IMR-90 (cell line): ENCODE results near the gene TCF7L1. TPM values are rescaled to one million over a fixed set of nuclear protein-coding genes. Genes with fewer than 3 reads are reported as not detected.

ENCODE experiments used
- ATAC-seq: fragments of 200-7000 bp; cut with Tn5 transposase; 2 replicates; pipeline ENCODE4 v1.9.1; 2020; ENCODE audit warnings: low read depth, mild to moderate bottlenecking, moderate library complexity
- BruUV-seq: library from RNA; stranded (reverse); fragments of 400-500 nt; replicated peaks from 2 replicates; lab custom pipeline; 2021; lab: Mats Ljungman, UMichigan
- CTCF ChIA-PET: fragments of 300-600 bp; formaldehyde crosslinking; extraction: SDS; loops from one replicate; lab custom pipeline; 2021; ENCODE audit warnings: antibody characterized with exemption; lab: Yijun Ruan, JAX
- POLR2A ChIA-PET: fragments of 300-600 bp; sonication (Branson Sonifier 250); formaldehyde crosslinking; loops from one replicate; lab custom pipeline; 2022; ENCODE audit warnings: antibody characterized with exemption; ENCODE audit not compliant: unreplicated experiment; lab: Charles Lee
- DNase-seq: peaks from one replicate; pipeline ENCODE4 v3.0.0; 2013
- H2AFZ ChIP-seq: replicated peaks from 2 replicates; pipeline ENCODE3; 2013; ENCODE audit warnings: low read length, mild to moderate bottlenecking; ENCODE audit not compliant: poor library complexity
- H2AK5ac ChIP-seq: 2 replicates; pipeline ENCODE4 v1.6.1; 2013; ENCODE audit warnings: low read depth, low read length, inconsistent platforms
- H2AK9ac ChIP-seq: replicated peaks from 2 replicates; pipeline ENCODE3; 2013; ENCODE audit warnings: mild to moderate bottlenecking, low read depth, low read length, moderate library complexity; ENCODE audit not compliant: poor library complexity
- H2BK120ac ChIP-seq: 2 replicates; pipeline ENCODE4 v1.6.1; 2013; ENCODE audit warnings: low read depth, low read length, inconsistent platforms
- H2BK15ac ChIP-seq: 3 replicates; pipeline ENCODE4 v1.6.1; 2013; ENCODE audit warnings: low read depth, low read length, inconsistent platforms
- H2BK20ac ChIP-seq: 2 replicates; pipeline ENCODE4 v1.6.1; 2013; ENCODE audit warnings: low read depth, mild to moderate bottlenecking, inconsistent platforms, low read length, moderate library complexity
- H2BK5ac ChIP-seq: 2 replicates; pipeline ENCODE4 v1.6.1; 2013; ENCODE audit warnings: mild to moderate bottlenecking, low read depth, low read length, inconsistent platforms; ENCODE audit not compliant: poor library complexity, severe bottlenecking
- H3K14ac ChIP-seq: replicated peaks from 2 replicates; pipeline ENCODE4 v1.6.1; 2013; ENCODE audit warnings: low read depth, low read length, inconsistent platforms
- H3K18ac ChIP-seq: 2 replicates; pipeline ENCODE4 v1.6.1; 2013; ENCODE audit warnings: low read depth, low read length, control low read depth
- H3K23ac ChIP-seq: 2 replicates; pipeline ENCODE4 v1.6.1; 2013; ENCODE audit warnings: low read depth, low read length, inconsistent platforms
- H3K27ac ChIP-seq: 2 replicates; pipeline ENCODE4 v1.5.1; 2013; ENCODE audit warnings: mild to moderate bottlenecking, control low read depth, low read length; ENCODE audit not compliant: insufficient read depth
- H3K27me3 ChIP-seq: 2 replicates; pipeline ENCODE4 v1.6.1; 2013; ENCODE audit warnings: low read length; ENCODE audit not compliant: control insufficient read depth, insufficient read depth
- H3K36me3 ChIP-seq: 2 replicates; pipeline ENCODE4 v1.6.1; 2013; ENCODE audit warnings: low read length, mixed read lengths; ENCODE audit not compliant: control insufficient read depth, insufficient read depth
- H3K4ac ChIP-seq: 2 replicates; pipeline ENCODE4 v1.6.1; 2013; ENCODE audit warnings: low read depth, low read length, inconsistent platforms
- H3K4me1 ChIP-seq: 2 replicates; pipeline ENCODE4 v1.6.1; 2013; ENCODE audit warnings: low read length, mixed read lengths; ENCODE audit not compliant: control insufficient read depth, insufficient read depth
- H3K4me2 ChIP-seq: 2 replicates; pipeline ENCODE4 v1.6.1; 2013; ENCODE audit warnings: low read depth, mild to moderate bottlenecking, control low read depth, low read length, moderate library complexity
- H3K4me3 ChIP-seq: 2 replicates; pipeline ENCODE4 v1.5.1; 2013; ENCODE audit warnings: low read depth, mild to moderate bottlenecking, control low read depth, low read length, moderate library complexity; ENCODE audit not compliant: insufficient read depth
- H3K56ac ChIP-seq: 2 replicates; pipeline ENCODE4 v1.6.1; 2013; ENCODE audit warnings: low read length, inconsistent platforms; ENCODE audit not compliant: insufficient read depth; ENCODE audit errors: extremely low read depth
- H3K79me1 ChIP-seq, 2 experiments: 2 replicates each; pipeline ENCODE4 v1.6.1; 2013; ENCODE audit warnings: low read length in 2 of 2, inconsistent platforms in 1 of 2, low read depth in 1 of 2
- H3K9ac ChIP-seq: 2 replicates; pipeline ENCODE4 v1.6.1; 2013; ENCODE audit warnings: low read depth, low read length, control low read depth
- H3K9me1 ChIP-seq: 2 replicates; pipeline ENCODE4 v1.6.1; 2013; ENCODE audit warnings: low read length, inconsistent platforms; ENCODE audit not compliant: insufficient read depth
- H3K9me3 ChIP-seq: 2 replicates; pipeline ENCODE4 v1.6.1; 2013; ENCODE audit warnings: low read length; ENCODE audit not compliant: control insufficient read depth, insufficient read depth
- H4K20me1 ChIP-seq: 2 replicates; pipeline ENCODE4 v1.6.1; 2013; ENCODE audit warnings: low read length, inconsistent platforms; ENCODE audit not compliant: insufficient read depth
- H4K5ac ChIP-seq: 2 replicates; pipeline ENCODE4 v1.6.1; 2013; ENCODE audit warnings: mild to moderate bottlenecking, low read depth, low read length, control low read depth
- H4K8ac ChIP-seq, 2 experiments: 2 replicates each; pipeline ENCODE4 v1.6.1; 2013; ENCODE audit warnings: low read depth in 2 of 2, low read length in 2 of 2, control low read depth in 1 of 2, inconsistent platforms in 1 of 2
- H4K91ac ChIP-seq: 2 replicates; pipeline ENCODE4 v1.6.1; 2013; ENCODE audit warnings: low read depth, low read length, inconsistent platforms; ENCODE audit not compliant: insufficient read depth
- BHLHE40 ChIP-seq: fragments of 150-350 bp; IDR thresholded peaks from 2 replicates; pipeline ENCODE4 v1.6.1; 2016; ENCODE audit warnings: mild to moderate bottlenecking, low read depth, low read length
- CEBPB ChIP-seq: IDR thresholded peaks from 2 replicates; pipeline ENCODE4 v1.6.1; 2012; ENCODE audit warnings: low read depth, low read length, improper control_type of control experiment
- CHD1 ChIP-seq: IDR thresholded peaks from 2 replicates; pipeline ENCODE4 v1.6.1; 2012; ENCODE audit warnings: low read depth, low read length, improper control_type of control experiment
- FOS ChIP-seq: fragments of 150-350 bp; IDR thresholded peaks from 2 replicates; pipeline ENCODE4 v1.6.1; 2016; ENCODE audit warnings: low read depth, low read length
- MAFK ChIP-seq: IDR thresholded peaks from 2 replicates; pipeline ENCODE4 v1.6.1; 2012; ENCODE audit warnings: low read depth, low read length, improper control_type of control experiment
- MAZ ChIP-seq: IDR thresholded peaks from 2 replicates; pipeline ENCODE4 v1.6.1; 2012; ENCODE audit warnings: low read depth, mild to moderate bottlenecking, low read length, improper control_type of control experiment, moderate library complexity, borderline replicate concordance
- MXI1 ChIP-seq: IDR thresholded peaks from 2 replicates; pipeline ENCODE4 v1.6.1; 2012; ENCODE audit warnings: low read depth, mild to moderate bottlenecking, low read length, moderate library complexity, borderline replicate concordance
- NFE2L2 ChIP-seq: fragments of 150-350 bp; IDR thresholded peaks from 2 replicates; pipeline ENCODE4 v1.6.1; 2016; ENCODE audit warnings: low read depth, mild to moderate bottlenecking, low read length
- POLR2A ChIP-seq: IDR thresholded peaks from 2 replicates; pipeline ENCODE4 v1.6.1; 2012; ENCODE audit warnings: mild to moderate bottlenecking, low read depth, low read length
- RAD21 ChIP-seq: IDR thresholded peaks from 2 replicates; pipeline ENCODE4 v1.6.1; 2012; ENCODE audit warnings: low read length, improper control_type of control experiment
- RCOR1 ChIP-seq: IDR thresholded peaks from 2 replicates; pipeline ENCODE4 v1.6.1; 2012; ENCODE audit warnings: mild to moderate bottlenecking, low read length, improper control_type of control experiment; ENCODE audit not compliant: insufficient replicate concordance
- RFX5 ChIP-seq: IDR thresholded peaks from 2 replicates; pipeline ENCODE4 v1.8.0; 2012; ENCODE audit warnings: low read depth, mild to moderate bottlenecking, low read length, moderate library complexity
- WGBS, 2 experiments: methylation state at CpG; one replicate each; pipeline versions ENCODE4 v1.1.5 to v1.1.7; 2013; ENCODE audit warnings: missing lambda C conversion rate in 2 of 2; ENCODE audit not compliant: insufficient read length in 1 of 2; ENCODE audit errors: extremely low coverage in 2 of 2; 5-methylcytosine and 5-hydroxymethylcytosine counted together
- dilution Hi-C: fragments of 300-500 bp; cut with HindIII; formaldehyde crosslinking; loops from one replicate; pipeline ENCODE4 v1.14.3; 2018; ENCODE audit warnings: low sequenced_read_pairs; ENCODE audit not compliant: unreplicated experiment
- in situ Hi-C: fragments of 300-500 bp; cut with MboI; formaldehyde crosslinking; loops from 3 replicates; pipeline ENCODE4 v1.14.3; 2019; ENCODE audit warnings: low sequenced_read_pairs, inconsistent platforms, mixed read lengths
- intact Hi-C: fragments of 100-400 bp; cut with micrococcal nuclease; formaldehyde crosslinking; loops from 2 replicates; pipeline ENCODE4 v1.10.0; 2022
- polyA plus RNA-seq, 3 experiments: library from polyadenylated mRNA; depleted of rRNA; stranded (reverse); fragments of >200 nt; gene quantifications; 2 replicates each; pipeline ENCODE4 v1.2.3, GENCODE V29; 2012; ENCODE audit warnings: low replicate concordance in 1 of 3
- total RNA-seq: library from RNA; depleted of rRNA; stranded (reverse); fragments of >200 nt; gene quantifications from 2 replicates; pipeline ENCODE4 v1.2.3, GENCODE V29; 2012
- TF ChIP-seq, protein P1 (sequence below): conservative IDR thresholded peaks from 2 replicates; pipeline ENCODE4 v1.5.1; 2012; ENCODE audit warnings: mild to moderate bottlenecking, low read depth, low read length, improper control_type of control experiment
- TF ChIP-seq, protein P2 (sequence below): fragments of 150-350 bp; IDR thresholded peaks from 2 replicates; pipeline ENCODE4 v1.6.1; 2017; ENCODE audit warnings: mild to moderate bottlenecking, antibody characterized with exemption, low read length, low read depth
- TF ChIP-seq, protein P3 (sequence below): fragments of 150-350 bp; IDR thresholded peaks from 2 replicates; pipeline ENCODE4 v1.6.1; 2016; ENCODE audit warnings: low read depth, mild to moderate bottlenecking, low read length, moderate library complexity, borderline replicate concordance

TCF7L1 gene
- total and polyA plus RNA-seq, 2 of the 4 experiments (the other 2 are of a cell fraction), result 0.72 to 11.1 TPM

GRCh38 chr2:85154048-85154753, 21.0 kb downstream of the TCF7L1 start:
- Histone ChIP-seq H3K14ac (peak overlapping the region; percentile 74; the same call in 1 of the 2 replicates), H2AK9ac (no peak overlapping the region), H3K4me3 (no peak overlapping the region), H3K18ac (no peak overlapping the region), H2BK15ac (no peak overlapping the region), H3K9ac (no peak overlapping the region), H2AK5ac (peak overlapping the region; percentile 11; the same call in 1 of the 2 replicates), H2AFZ (no peak overlapping the region), H3K4me2 (no peak overlapping the region; the same call in 1 of the 2 replicates), H3K36me3 (no peaks in the 10 kb centered on the region), H2BK120ac (no peak overlapping the region), H3K9me1 (peaks cover 13% of the 10 kb centered on the region), H3K4me1 (peaks cover 7% of the 10 kb centered on the region), H3K4ac (no peak overlapping the region), H4K5ac (no peak overlapping the region), H4K20me1 (peaks cover 70% of the 10 kb centered on the region), H2BK5ac (no peak overlapping the region), H3K56ac (no peak overlapping the region), H3K27me3 (no peaks in the 10 kb centered on the region), H3K79me1 (peaks cover 24 to 64% of the 10 kb centered on the region in 2 experiments), H4K91ac (peak overlapping the region; percentile 5; the same call in 1 of the 2 replicates), H4K8ac (peak overlapping the region in 1 of 2 experiments; percentile 60; a peak in 2 of 4 replicates), H2BK20ac (no peak overlapping the region), H3K27ac (no peak overlapping the region; the same call in 1 of the 2 replicates), H3K9me3 (no peaks in the 10 kb centered on the region), H3K23ac (peak overlapping the region; percentile 35)
- dilution Hi-C loops (no loop called here), intact Hi-C loops (no loop called here), in situ Hi-C loops (no loop called here)
- 90% methylated on average over 2 of the region's 7 CpGs; no CpG with 5 or more reads in 1 of the 2 experiments for WGBS, 2 experiments
- CTCF ChIA-PET, result no interaction called here
- POLR2A ChIA-PET, result no interaction called here
- BruUV-seq, result no TSS peak
- ATAC-seq (peak; percentile 62), DNase-seq (peak; percentile 81)
- TF ChIP-seq CEBPB (no peak), POLR2A (no peak), CHD1 (no peak), MAZ (no peak), RAD21 (no peak), MAFK (no peak), MXI1 (no peak), RFX5 (no peak), BHLHE40 (no peak), RCOR1 (no peak), FOS (no peak), NFE2L2 (no peak)
- TF ChIP-seq, protein P1, sequence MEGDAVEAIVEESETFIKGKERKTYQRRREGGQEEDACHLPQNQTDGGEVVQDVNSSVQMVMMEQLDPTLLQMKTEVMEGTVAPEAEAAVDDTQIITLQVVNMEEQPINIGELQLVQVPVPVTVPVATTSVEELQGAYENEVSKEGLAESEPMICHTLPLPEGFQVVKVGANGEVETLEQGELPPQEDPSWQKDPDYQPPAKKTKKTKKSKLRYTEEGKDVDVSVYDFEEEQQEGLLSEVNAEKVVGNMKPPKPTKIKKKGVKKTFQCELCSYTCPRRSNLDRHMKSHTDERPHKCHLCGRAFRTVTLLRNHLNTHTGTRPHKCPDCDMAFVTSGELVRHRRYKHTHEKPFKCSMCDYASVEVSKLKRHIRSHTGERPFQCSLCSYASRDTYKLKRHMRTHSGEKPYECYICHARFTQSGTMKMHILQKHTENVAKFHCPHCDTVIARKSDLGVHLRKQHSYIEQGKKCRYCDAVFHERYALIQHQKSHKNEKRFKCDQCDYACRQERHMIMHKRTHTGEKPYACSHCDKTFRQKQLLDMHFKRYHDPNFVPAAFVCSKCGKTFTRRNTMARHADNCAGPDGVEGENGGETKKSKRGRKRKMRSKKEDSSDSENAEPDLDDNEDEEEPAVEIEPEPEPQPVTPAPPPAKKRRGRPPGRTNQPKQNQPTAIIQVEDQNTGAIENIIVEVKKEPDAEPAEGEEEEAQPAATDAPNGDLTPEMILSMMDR, result no peak
- TF ChIP-seq, protein P2, sequence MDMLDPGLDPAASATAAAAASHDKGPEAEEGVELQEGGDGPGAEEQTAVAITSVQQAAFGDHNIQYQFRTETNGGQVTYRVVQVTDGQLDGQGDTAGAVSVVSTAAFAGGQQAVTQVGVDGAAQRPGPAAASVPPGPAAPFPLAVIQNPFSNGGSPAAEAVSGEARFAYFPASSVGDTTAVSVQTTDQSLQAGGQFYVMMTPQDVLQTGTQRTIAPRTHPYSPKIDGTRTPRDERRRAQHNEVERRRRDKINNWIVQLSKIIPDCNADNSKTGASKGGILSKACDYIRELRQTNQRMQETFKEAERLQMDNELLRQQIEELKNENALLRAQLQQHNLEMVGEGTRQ, result no peak
- TF ChIP-seq, protein P3, sequence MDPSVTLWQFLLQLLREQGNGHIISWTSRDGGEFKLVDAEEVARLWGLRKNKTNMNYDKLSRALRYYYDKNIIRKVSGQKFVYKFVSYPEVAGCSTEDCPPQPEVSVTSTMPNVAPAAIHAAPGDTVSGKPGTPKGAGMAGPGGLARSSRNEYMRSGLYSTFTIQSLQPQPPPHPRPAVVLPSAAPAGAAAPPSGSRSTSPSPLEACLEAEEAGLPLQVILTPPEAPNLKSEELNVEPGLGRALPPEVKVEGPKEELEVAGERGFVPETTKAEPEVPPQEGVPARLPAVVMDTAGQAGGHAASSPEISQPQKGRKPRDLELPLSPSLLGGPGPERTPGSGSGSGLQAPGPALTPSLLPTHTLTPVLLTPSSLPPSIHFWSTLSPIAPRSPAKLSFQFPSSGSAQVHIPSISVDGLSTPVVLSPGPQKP, result no peak
